SK-N-SH treated with all-trans-retinoic acid at 6 μM for 48 hours (cell line): ENCODE results near the gene LCAT.

Experiments used
- ATAC-seq: fragments of 200-7000 bp; cut with Tn5 transposase; 3 replicates; pipeline ENCODE4 v1.9.1; 2020; ENCODE audit warnings: mild to moderate bottlenecking, moderate library complexity
- ARNTL ChIP-seq: fragments of 450-650 bp; formaldehyde crosslinking; IDR thresholded peaks from 2 replicates; pipeline ENCODE4 v1.5.0; 2020; ENCODE audit warnings: low read depth, mild to moderate bottlenecking, moderate library complexity, borderline replicate concordance
- BACH2 ChIP-seq: fragments of 250-450 bp; sonication (Bioruptor Pico); IDR thresholded peaks from 2 replicates; pipeline ENCODE4 v1.9.0; 2021; ENCODE audit warnings: mild to moderate bottlenecking, borderline replicate concordance
- CSDC2 ChIP-seq: fragments of 250-450 bp; sonication (Bioruptor Pico); IDR thresholded peaks from 2 replicates; pipeline ENCODE4 v1.5.0; 2020; ENCODE audit warnings: mild to moderate bottlenecking, moderate library complexity
- ESRRG ChIP-seq: fragments of 250-450 bp; sonication (Bioruptor Pico); IDR thresholded peaks from 2 replicates; pipeline ENCODE4 v1.6.1; 2021; ENCODE audit warnings: mild to moderate bottlenecking
- GLIS3 ChIP-seq: fragments of 250-450 bp; sonication (Bioruptor Pico); IDR thresholded peaks from 2 replicates; pipeline ENCODE4 v1.5.0; 2020; ENCODE audit warnings: mild to moderate bottlenecking, moderate library complexity
- ISL1 ChIP-seq: fragments of 250-450 bp; sonication (Bioruptor Pico); IDR thresholded peaks from 2 replicates; pipeline ENCODE4 v2.1.2; 2022; ENCODE audit warnings: mild to moderate bottlenecking, moderate library complexity
- OSR1 ChIP-seq: fragments of 250-450 bp; sonication (Bioruptor Pico); IDR thresholded peaks from 2 replicates; pipeline ENCODE4 v1.8.0; 2022; ENCODE audit warnings: moderate library complexity, mild to moderate bottlenecking, inconsistent platforms
- PPARA ChIP-seq: fragments of 250-450 bp; sonication (Bioruptor Pico); IDR thresholded peaks from 2 replicates; pipeline ENCODE4 v1.5.0; 2020; ENCODE audit warnings: mild to moderate bottlenecking, borderline replicate concordance
- RARB ChIP-seq: fragments of 250-450 bp; sonication (Bioruptor Pico); IDR thresholded peaks from 2 replicates; pipeline ENCODE4 v1.8.0; 2021; ENCODE audit warnings: mild to moderate bottlenecking, moderate library complexity
- SNAI2 ChIP-seq: fragments of 250-450 bp; sonication (Bioruptor Pico); IDR thresholded peaks from 2 replicates; pipeline ENCODE4 v1.5.0; 2020; ENCODE audit warnings: mild to moderate bottlenecking, moderate library complexity
- TOX ChIP-seq: fragments of 250-450 bp; sonication (Bioruptor Pico); IDR thresholded peaks from 2 replicates; pipeline ENCODE4 v1.8.0; 2021; ENCODE audit warnings: mild to moderate bottlenecking, moderate library complexity, borderline replicate concordance
- ZC3H10 ChIP-seq: fragments of 250-450 bp; sonication (Bioruptor Pico); IDR thresholded peaks from 2 replicates; pipeline ENCODE4 v1.5.1; 2021; ENCODE audit warnings: mild to moderate bottlenecking, moderate library complexity
- ZFP3 ChIP-seq: fragments of 250-450 bp; sonication (Bioruptor Pico); IDR thresholded peaks from 2 replicates; pipeline ENCODE4 v1.5.0; 2020; ENCODE audit warnings: mild to moderate bottlenecking, moderate library complexity
- ZFP30 ChIP-seq: fragments of 450-650 bp; formaldehyde crosslinking; IDR thresholded peaks from 2 replicates; pipeline ENCODE4 v1.5.0; 2022; ENCODE audit warnings: mild to moderate bottlenecking, moderate library complexity
- ZNF565 ChIP-seq: fragments of 450-650 bp; formaldehyde crosslinking; conservative IDR thresholded peaks from 2 replicates; pipeline ENCODE4 v1.5.0; 2020; ENCODE audit warnings: low read depth, mild to moderate bottlenecking, moderate library complexity
- ZNF70 ChIP-seq: fragments of 450-650 bp; formaldehyde crosslinking; IDR thresholded peaks from 2 replicates; pipeline ENCODE4 v1.5.0; 2020; ENCODE audit warnings: mild to moderate bottlenecking, moderate library complexity
- ZNF8 ChIP-seq: fragments of 450-650 bp; formaldehyde crosslinking; IDR thresholded peaks from 2 replicates; pipeline ENCODE4 v1.5.0; 2020; ENCODE audit warnings: mild to moderate bottlenecking, moderate library complexity
- TF ChIP-seq, protein P1 (sequence below): fragments of 250-450 bp; sonication (Bioruptor Pico); IDR thresholded peaks from 2 replicates; pipeline ENCODE4 v1.8.0; 2021; ENCODE audit warnings: low read depth, mild to moderate bottlenecking, moderate library complexity, borderline replicate concordance
- TF ChIP-seq, protein P2 (sequence below): fragments of 250-450 bp; sonication (Bioruptor Pico); IDR thresholded peaks from 2 replicates; pipeline ENCODE4 v1.5.1; 2020; ENCODE audit warnings: low read depth, mild to moderate bottlenecking, moderate library complexity
- TF ChIP-seq, protein P3 (sequence below): fragments of 250-450 bp; sonication (Bioruptor Pico); IDR thresholded peaks from 2 replicates; pipeline ENCODE4 v1.5.1; 2021; ENCODE audit warnings: mild to moderate bottlenecking, moderate library complexity
- TF ChIP-seq, protein P4 (sequence below): fragments of 250-450 bp; sonication (Bioruptor Pico); IDR thresholded peaks from 2 replicates; pipeline ENCODE4 v1.8.0; 2020; ENCODE audit warnings: mild to moderate bottlenecking, moderate library complexity, borderline replicate concordance

Gene LCAT

DNA sequence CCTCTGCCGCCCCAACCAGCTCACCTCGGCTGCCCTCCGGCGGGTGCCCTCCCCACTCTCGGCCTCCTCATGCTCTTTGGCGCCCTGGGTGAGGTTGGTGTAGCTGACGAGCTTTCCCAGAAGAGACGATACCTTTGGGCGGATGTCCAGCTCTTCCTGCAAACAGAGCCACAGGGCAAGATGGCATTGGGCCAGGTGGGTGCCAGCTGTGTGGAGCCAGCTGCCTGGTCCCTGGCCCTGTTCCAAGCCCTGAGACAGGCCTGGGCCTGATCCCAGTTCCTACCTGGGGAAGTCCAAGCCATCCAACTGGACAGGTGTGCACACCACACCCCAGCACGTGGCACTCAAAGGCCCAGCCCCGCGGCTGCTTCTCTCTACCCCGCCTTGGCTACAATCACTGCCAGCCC lies 17.6 kb upstream of the LCAT start:
- no peak for TF ChIP-seq ZFP3 (CRISPR knock-in tag)
- no peak for TF ChIP-seq ESRRG
- TF ChIP-seq, protein P1, sequence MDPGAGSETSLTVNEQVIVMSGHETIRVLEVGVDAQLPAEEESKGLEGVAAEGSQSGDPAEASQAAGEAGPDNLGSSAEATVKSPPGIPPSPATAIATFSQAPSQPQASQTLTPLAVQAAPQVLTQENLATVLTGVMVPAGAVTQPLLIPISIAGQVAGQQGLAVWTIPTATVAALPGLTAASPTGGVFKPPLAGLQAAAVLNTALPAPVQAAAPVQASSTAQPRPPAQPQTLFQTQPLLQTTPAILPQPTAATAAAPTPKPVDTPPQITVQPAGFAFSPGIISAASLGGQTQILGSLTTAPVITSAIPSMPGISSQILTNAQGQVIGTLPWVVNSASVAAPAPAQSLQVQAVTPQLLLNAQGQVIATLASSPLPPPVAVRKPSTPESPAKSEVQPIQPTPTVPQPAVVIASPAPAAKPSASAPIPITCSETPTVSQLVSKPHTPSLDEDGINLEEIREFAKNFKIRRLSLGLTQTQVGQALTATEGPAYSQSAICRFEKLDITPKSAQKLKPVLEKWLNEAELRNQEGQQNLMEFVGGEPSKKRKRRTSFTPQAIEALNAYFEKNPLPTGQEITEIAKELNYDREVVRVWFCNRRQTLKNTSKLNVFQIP = no peak
- no peak for TF ChIP-seq OSR1 (CRISPR knock-in tag)
- no peak for ATAC-seq

DNA sequence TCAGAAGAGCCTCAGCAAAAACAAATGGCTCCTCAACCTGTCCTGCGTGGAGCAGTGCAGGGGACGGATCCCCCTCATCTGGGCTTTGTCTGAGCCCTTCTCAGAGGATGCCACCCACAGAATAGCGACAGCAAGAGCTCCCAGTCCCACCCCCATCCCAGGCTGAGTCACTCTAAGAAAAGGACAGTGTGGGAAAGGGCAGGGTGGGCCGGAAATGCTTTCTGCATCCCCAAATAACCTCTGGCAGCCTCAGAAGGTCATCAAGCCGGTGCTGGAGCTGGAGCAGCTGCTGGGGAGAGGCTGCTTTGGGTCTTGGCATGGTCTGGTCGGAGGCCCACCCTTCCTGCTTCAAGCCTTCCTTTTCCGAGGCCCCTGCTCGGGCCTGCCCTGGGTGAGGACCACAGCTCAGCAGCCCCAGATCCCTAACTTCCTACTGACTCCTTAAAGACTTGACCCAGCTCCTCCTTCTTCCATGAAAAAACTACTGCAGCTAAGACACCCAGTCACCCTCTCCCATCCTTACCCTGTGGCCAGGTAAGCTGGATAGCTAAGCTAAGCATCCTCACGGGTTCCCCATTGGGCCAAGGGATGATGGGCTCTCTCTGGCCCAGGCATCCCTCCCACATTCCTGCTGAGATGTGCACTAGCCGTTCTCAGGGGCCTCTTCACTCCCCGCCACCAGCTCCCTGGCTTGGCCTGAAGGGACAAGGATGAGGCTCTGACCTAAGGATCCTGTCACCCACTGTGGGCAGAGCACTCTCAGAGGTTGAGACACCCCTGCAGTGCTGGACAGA lies 15.8 kb upstream of the LCAT start:
- TF ChIP-seq, protein P1 = no peak
- no peak for TF ChIP-seq ZNF70 (CRISPR knock-in tag)
- no peak for TF ChIP-seq ARNTL (CRISPR knock-in tag)
- TF ChIP-seq RARB = no peak
- TF ChIP-seq ZFP30 (CRISPR knock-in tag) = no peak
- no peak for TF ChIP-seq SNAI2 (CRISPR knock-in tag)
- TF ChIP-seq CSDC2 (CRISPR knock-in tag) = no peak
- TF ChIP-seq, protein P2, sequence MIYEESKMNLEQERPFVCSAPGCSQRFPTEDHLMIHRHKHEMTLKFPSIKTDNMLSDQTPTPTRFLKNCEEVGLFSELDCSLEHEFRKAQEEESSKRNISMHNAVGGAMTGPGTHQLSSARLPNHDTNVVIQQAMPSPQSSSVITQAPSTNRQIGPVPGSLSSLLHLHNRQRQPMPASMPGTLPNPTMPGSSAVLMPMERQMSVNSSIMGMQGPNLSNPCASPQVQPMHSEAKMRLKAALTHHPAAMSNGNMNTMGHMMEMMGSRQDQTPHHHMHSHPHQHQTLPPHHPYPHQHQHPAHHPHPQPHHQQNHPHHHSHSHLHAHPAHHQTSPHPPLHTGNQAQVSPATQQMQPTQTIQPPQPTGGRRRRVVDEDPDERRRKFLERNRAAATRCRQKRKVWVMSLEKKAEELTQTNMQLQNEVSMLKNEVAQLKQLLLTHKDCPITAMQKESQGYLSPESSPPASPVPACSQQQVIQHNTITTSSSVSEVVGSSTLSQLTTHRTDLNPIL (CRISPR knock-in tag) = no peak
- TF ChIP-seq ISL1 = no peak
- no peak for TF ChIP-seq ZFP3 (CRISPR knock-in tag)
- TF ChIP-seq, protein P3, sequence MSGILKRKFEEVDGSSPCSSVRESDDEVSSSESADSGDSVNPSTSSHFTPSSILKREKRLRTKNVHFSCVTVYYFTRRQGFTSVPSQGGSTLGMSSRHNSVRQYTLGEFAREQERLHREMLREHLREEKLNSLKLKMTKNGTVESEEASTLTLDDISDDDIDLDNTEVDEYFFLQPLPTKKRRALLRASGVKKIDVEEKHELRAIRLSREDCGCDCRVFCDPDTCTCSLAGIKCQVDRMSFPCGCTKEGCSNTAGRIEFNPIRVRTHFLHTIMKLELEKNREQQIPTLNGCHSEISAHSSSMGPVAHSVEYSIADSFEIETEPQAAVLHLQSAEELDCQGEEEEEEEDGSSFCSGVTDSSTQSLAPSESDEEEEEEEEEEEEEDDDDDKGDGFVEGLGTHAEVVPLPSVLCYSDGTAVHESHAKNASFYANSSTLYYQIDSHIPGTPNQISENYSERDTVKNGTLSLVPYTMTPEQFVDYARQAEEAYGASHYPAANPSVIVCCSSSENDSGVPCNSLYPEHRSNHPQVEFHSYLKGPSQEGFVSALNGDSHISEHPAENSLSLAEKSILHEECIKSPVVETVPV (CRISPR knock-in tag) = no peak
- TF ChIP-seq, all 23 proteins: peak for 0
- peak; percentile 18; the same call in 2 of the 3 replicates for ATAC-seq

DNA sequence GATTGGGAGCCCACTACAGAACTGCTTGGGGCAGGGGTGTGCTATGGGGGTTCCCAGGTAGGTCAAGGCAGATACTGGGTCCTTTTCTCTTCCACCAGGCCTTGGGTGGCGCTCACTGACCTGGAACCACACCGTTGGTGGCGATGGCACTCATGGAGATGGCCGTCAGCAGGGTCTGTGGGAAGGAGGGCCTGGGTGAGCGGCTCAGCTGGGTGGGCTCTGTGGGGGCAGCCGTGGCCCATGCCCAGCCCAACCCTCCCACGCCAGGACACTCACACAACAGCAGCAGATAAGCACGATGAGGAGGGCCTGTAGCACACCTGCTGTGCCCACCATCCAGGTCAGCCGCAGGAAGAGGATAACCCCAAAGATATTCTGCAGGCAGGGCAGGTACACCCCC lies 13.7 kb upstream of the LCAT start:
- TF ChIP-seq, protein P2 (CRISPR knock-in tag) = no peak
- TF ChIP-seq, protein P1 = no peak
- TF ChIP-seq SNAI2 (CRISPR knock-in tag) = no peak
- no peak for TF ChIP-seq ZNF565 (CRISPR knock-in tag)
- no peak for TF ChIP-seq CSDC2 (CRISPR knock-in tag)
- no peak for TF ChIP-seq ZC3H10 (CRISPR knock-in tag)
- no peak for TF ChIP-seq ARNTL (CRISPR knock-in tag)
- TF ChIP-seq, protein P4, sequence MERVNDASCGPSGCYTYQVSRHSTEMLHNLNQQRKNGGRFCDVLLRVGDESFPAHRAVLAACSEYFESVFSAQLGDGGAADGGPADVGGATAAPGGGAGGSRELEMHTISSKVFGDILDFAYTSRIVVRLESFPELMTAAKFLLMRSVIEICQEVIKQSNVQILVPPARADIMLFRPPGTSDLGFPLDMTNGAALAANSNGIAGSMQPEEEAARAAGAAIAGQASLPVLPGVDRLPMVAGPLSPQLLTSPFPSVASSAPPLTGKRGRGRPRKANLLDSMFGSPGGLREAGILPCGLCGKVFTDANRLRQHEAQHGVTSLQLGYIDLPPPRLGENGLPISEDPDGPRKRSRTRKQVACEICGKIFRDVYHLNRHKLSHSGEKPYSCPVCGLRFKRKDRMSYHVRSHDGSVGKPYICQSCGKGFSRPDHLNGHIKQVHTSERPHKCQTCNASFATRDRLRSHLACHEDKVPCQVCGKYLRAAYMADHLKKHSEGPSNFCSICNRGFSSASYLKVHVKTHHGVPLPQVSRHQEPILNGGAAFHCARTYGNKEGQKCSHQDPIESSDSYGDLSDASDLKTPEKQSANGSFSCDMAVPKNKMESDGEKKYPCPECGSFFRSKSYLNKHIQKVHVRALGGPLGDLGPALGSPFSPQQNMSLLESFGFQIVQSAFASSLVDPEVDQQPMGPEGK (CRISPR knock-in tag) = no peak
- no peak for TF ChIP-seq GLIS3 (CRISPR knock-in tag)
- TF ChIP-seq TOX (CRISPR knock-in tag) = no peak
- no peak for TF ChIP-seq PPARA (CRISPR knock-in tag)
- no peak for TF ChIP-seq BACH2
- no peak for TF ChIP-seq ZFP30 (CRISPR knock-in tag)
- TF ChIP-seq ZNF8 (CRISPR knock-in tag) = no peak
- no peak for TF ChIP-seq OSR1 (CRISPR knock-in tag)
- no peak for TF ChIP-seq ESRRG
- no peak for TF ChIP-seq ZFP3 (CRISPR knock-in tag)
- ATAC-seq = no peak
